ENCODE data around the gene ZBTB34. TPM values are rescaled to one million over a fixed set of nuclear protein-coding genes. Genes with fewer than 3 reads are reported as not detected.

The ZBTB34 gene
- polyA plus RNA-seq, 3 donors from 2014 or later: 0.96 to 1.2 TPM; not detected in 1

GRCh38 chr9:126926364-126926763, 65.9 kb downstream of the ZBTB34 start:
- no peaks in the 10 kb centered on the region for H3K4me1 Mint-ChIP-seq
- peaks cover 0 to 3% (median 0%) of the 10 kb centered on the region in 3 donors for H3K36me3 Mint-ChIP-seq
- H3K9me3 Mint-ChIP-seq: no peaks in the 10 kb centered on the region
- no peaks in the 10 kb centered on the region for H3K27me3 Mint-ChIP-seq (ENCODE audit: low read depth in 3 of 3)
- no peak overlapping the region for H3K4me3 Mint-ChIP-seq
- DNase-seq: no peak
- no peak overlapping the region for H3K27ac Mint-ChIP-seq

- Mint-ChIP-seq H3K4me1 (no peaks in the 10 kb centered on the region), H3K27me3 (ENCODE audit: low read depth in 3 of 3) (no peaks in the 10 kb centered on the region), H3K36me3 (peaks cover 0 to 3% (median 0%) of the 10 kb centered on the region in 3 donors), H3K27ac (no peak overlapping the region), H3K9me3 (no peaks in the 10 kb centered on the region), H3K4me3 (no peak overlapping the region)
- no peak for DNase-seq
Observed at GRCh38 chr9:126927419-126927818, 67.0 kb downstream of the ZBTB34 start.

DNA sequence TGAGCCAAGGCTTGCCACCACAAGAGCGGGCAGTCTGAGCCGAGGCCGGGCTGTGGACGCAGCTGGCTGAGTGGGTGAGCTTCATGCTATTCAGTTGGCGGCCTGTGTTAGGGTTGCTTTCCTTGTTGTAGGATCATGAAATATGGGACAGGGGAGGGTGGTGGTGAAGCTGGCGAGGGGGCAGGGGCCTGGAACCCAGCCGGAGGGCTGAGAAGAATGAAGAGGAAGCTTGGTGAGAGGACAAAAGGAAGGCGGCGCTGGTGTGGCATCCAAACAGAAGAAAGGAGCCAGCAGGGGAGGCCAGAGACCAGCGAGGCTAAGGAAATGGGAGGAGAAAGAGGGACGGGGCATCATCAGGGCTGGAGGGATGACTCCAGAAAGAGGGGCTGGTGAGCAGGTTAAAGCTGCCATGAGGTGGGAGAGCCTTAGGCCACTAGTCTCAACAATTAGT, 72.5 kb downstream of the ZBTB34 start:
- H3K27me3 Mint-ChIP-seq (ENCODE audit: low read depth in 3 of 3): peaks cover 0 to 2% (median 0%) of the 10 kb centered on the region in 3 donors
- H3K4me1 Mint-ChIP-seq: no peaks in the 10 kb centered on the region
- no peak overlapping the region for H3K4me3 Mint-ChIP-seq
- peaks cover 0 to 5% (median 3%) of the 10 kb centered on the region in 3 donors for H3K36me3 Mint-ChIP-seq
- H3K27ac Mint-ChIP-seq: peak overlapping the region in 1 of 6 donors; percentile 21
- peaks cover 0 to 2% (median 0%) of the 10 kb centered on the region in 6 donors for H3K9me3 Mint-ChIP-seq
- no peak for DNase-seq

DNA sequence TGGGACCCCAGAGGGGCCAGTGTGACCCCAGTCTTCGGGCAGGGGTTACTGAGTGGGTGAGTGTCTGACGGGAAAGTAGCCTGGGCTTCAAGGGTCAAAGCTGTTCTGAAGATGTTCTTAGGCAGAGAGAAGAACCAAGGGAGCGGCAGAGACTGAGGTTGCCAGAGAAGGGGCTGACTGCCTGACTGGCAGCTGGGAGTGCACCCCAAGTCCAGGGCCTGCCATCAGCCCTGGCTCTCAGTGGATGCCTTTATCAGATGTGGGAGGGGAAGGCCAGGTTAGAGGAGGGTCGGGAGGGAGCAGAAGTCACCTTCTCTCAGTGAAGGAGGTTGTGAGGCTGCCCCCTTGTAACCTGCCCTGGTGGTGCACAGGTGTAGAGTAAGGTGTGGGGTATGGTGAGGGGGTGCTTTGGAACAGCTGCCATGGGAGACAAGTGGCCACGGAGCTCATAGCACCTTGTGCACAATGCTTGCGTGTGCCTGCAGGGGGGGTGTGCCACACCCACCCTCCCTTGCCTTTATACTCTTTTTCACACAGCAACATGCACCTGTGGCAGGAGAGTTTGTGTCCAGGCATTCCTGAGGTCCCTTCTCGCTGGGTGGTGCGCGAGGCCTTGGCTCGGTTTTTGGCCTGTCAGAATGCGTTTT, 73.0 kb downstream of the ZBTB34 start:
- H3K27ac Mint-ChIP-seq: no peak overlapping the region
- H3K36me3 Mint-ChIP-seq: peaks cover 0 to 5% (median 3%) of the 10 kb centered on the region in 3 donors
- peaks cover 0 to 3% (median 2%) of the 10 kb centered on the region in 3 donors for H3K27me3 Mint-ChIP-seq (ENCODE audit: low read depth in 3 of 3)
- DNase-seq: no peak
- H3K9me3 Mint-ChIP-seq: peaks cover 0 to 2% (median 0%) of the 10 kb centered on the region in 6 donors
- no peaks in the 10 kb centered on the region for H3K4me1 Mint-ChIP-seq
- H3K4me3 Mint-ChIP-seq: no peak overlapping the region

GRCh38 chr9:126934441-126934840, 74.0 kb downstream of the ZBTB34 start:
- peaks cover 0 to under 1% of the 10 kb centered on the region in 2 donors for H3K4me1 Mint-ChIP-seq
- DNase-seq: no peak
- peaks cover 0 to 3% (median 2%) of the 10 kb centered on the region in 3 donors for H3K27me3 Mint-ChIP-seq (ENCODE audit: low read depth in 3 of 3)
- H3K27ac Mint-ChIP-seq: no peak overlapping the region
- no peak overlapping the region for H3K4me3 Mint-ChIP-seq
- H3K9me3 Mint-ChIP-seq: peaks cover 0 to 2% (median 0%) of the 10 kb centered on the region in 6 donors
- peaks cover 0 to 5% (median 0%) of the 10 kb centered on the region in 3 donors for H3K36me3 Mint-ChIP-seq

Other genes with a start within 250 kb of the ZBTB34 start
- gene LMX1B, start 246.7 kb upstream of the ZBTB34 start, polyA plus RNA-seq: not detected
- gene ZBTB43, start 55.6 kb upstream of the ZBTB34 start, polyA plus RNA-seq: 10 to 100 TPM in 2 of 3 donors, 1 to 10 TPM in 1; 7.0 to 14.6 (median 10.3) TPM
- gene RALGPS1, start 54.1 kb downstream of the ZBTB34 start, polyA plus RNA-seq: 1 to 10 TPM; 2.6 to 3.4 (median 2.9) TPM